ENCODE measurements around the gene NHSL2. TPM values are rescaled to one million over a fixed set of nuclear protein-coding genes. Genes with fewer than 3 reads are reported as not detected.
A peak's percentile ranks its signal among the peaks of the same experiment; 100 is the strongest.

The NHSL2 gene
- total RNA-seq, 1 experiment from 2014 or later = 0.07 TPM

GRCh38 chrX:72029483-72030411 lies 119.1 kb downstream of the NHSL2 start:
- no peak overlapping the region for H2AFZ ChIP-seq (ENCODE audit: low read length)
- intact Hi-C loops (cut with micrococcal nuclease) = no loop called here
- DNase-seq (peak; percentile 93), ATAC-seq (peak; percentile 92)
- POLR2A ChIA-PET (ENCODE audit: unreplicated experiment) = interaction anchor here (0.6 to 0.7 kb wide), 3 partner anchors 172 to 499 kb away, joined by 3 to 4 read pairs (median 3); partner anchors contain the start of gene ERCC6L
- peaks cover 43% of the 10 kb centered on the region for H3K4me1 ChIP-seq (ENCODE audit: insufficient read depth, low read length)
- TF ChIP-seq CTCF (conservative IDR thresholded peaks at IDR 0.05; ENCODE audit: low read depth, low read length) (no peak), EZH2phosphoT487 (IDR thresholded peaks at IDR 0.05; ENCODE audit: borderline replicate concordance, low read length) (no peak), EZH2 (IDR thresholded peaks at IDR 0.05; ENCODE audit: low read length, unreplicated experiment) (no peak)
- H3K27me3 ChIP-seq (ENCODE audit: low read length) = no peaks in the 10 kb centered on the region
- peak overlapping the region; percentile 76 for H3K4me2 ChIP-seq (ENCODE audit: low read length)
- peak overlapping the region; percentile 23; the same call in 1 of the 2 replicates for H3K4me3 ChIP-seq (ENCODE audit: low read length)
- H3K9me2 ChIP-seq (replicated peaks; ENCODE audit: low read length) = no peaks in the 10 kb centered on the region
- no peaks in the 10 kb centered on the region for H3K36me3 ChIP-seq (ENCODE audit: low read depth, low read length)
- H3F3A ChIP-seq (ENCODE audit: low read length, unreplicated experiment) = peaks cover 4% of the 10 kb centered on the region
- CTCF ChIA-PET = interaction anchor here (0.5 to 1.4 kb wide), 2 partner anchors 8 to 511 kb away, joined by 4 to 7 read pairs; no protein-coding TSS in a partner anchor
- peak overlapping the region; percentile 92 for H3K27ac ChIP-seq (ENCODE audit: low read length)
- H4K20me1 ChIP-seq (ENCODE audit: low read length) = no peaks in the 10 kb centered on the region
- no peaks in the 10 kb centered on the region for H3K79me2 ChIP-seq (ENCODE audit: low read length)
- H3K9me3 ChIP-seq (ENCODE audit: low read length) = no peaks in the 10 kb centered on the region
- no TSS peak for BruUV-seq (replicated peaks)
- peak overlapping the region; percentile 46 for H3K9ac ChIP-seq (ENCODE audit: low read length)

GRCh38 chrX:72030431-72030830 lies 119.8 kb downstream of the NHSL2 start:
- ChIA-PET CTCF (interaction anchor here (1.4 kb wide), 1 partner anchor 8 kb away, joined by 4 read pairs; no protein-coding TSS in a partner anchor), POLR2A (ENCODE audit: unreplicated experiment) (interaction anchor here (0.6 kb wide), 1 partner anchor 500 kb away, joined by 4 read pairs; no protein-coding TSS in a partner anchor)
- DNase-seq (no peak), ATAC-seq (no peak; the same call in 1 of the 2 replicates)
- H3K4me3 ChIP-seq (ENCODE audit: low read length) = no peak overlapping the region
- H3K9me3 ChIP-seq (ENCODE audit: low read length) = no peaks in the 10 kb centered on the region
- H3K4me1 ChIP-seq (ENCODE audit: insufficient read depth, low read length) = peaks cover 43% of the 10 kb centered on the region
- peaks cover 4% of the 10 kb centered on the region for H3F3A ChIP-seq (ENCODE audit: low read length, unreplicated experiment)
- TF ChIP-seq EZH2phosphoT487 (IDR thresholded peaks at IDR 0.05; ENCODE audit: borderline replicate concordance, low read length) (no peak), EZH2 (IDR thresholded peaks at IDR 0.05; ENCODE audit: low read length, unreplicated experiment) (no peak), CTCF (conservative IDR thresholded peaks at IDR 0.05; ENCODE audit: low read depth, low read length) (no peak)
- intact Hi-C loops (cut with micrococcal nuclease) = no loop called here
- H3K79me2 ChIP-seq (ENCODE audit: low read length) = no peaks in the 10 kb centered on the region
- no peaks in the 10 kb centered on the region for H3K36me3 ChIP-seq (ENCODE audit: low read depth, low read length)
- no TSS peak for BruUV-seq (replicated peaks)
- no peak overlapping the region for H2AFZ ChIP-seq (ENCODE audit: low read length)
- peak overlapping the region; percentile 59 for H3K27ac ChIP-seq (ENCODE audit: low read length)
- H3K4me2 ChIP-seq (ENCODE audit: low read length) = peak overlapping the region; percentile 53
- no peaks in the 10 kb centered on the region for H3K27me3 ChIP-seq (ENCODE audit: low read length)
- no peak overlapping the region for H3K9ac ChIP-seq (ENCODE audit: low read length)
- H3K9me2 ChIP-seq (replicated peaks; ENCODE audit: low read length) = no peaks in the 10 kb centered on the region
- H4K20me1 ChIP-seq (ENCODE audit: low read length) = no peaks in the 10 kb centered on the region
